DND-41 (cell line): ENCODE results near the gene TSPY9.
"Not testable (repeated sequence)": the region's sequence is repeated elsewhere in the genome, so short reads cannot be mapped to it uniquely, and the experiment has no call there.

Experiments used
- EZH2 ChIP-seq: IDR thresholded peaks from 3 replicates; pipeline ENCODE4 v1.6.1; 2012; ENCODE audit warnings: borderline replicate concordance, low read depth, mild to moderate bottlenecking, moderate library complexity, low read length, inconsistent platforms; ENCODE audit not compliant: severe bottlenecking
- TF ChIP-seq, protein P1 (sequence below): IDR thresholded peaks from 2 replicates; pipeline ENCODE4 v1.5.1; 2012; ENCODE audit warnings: borderline replicate concordance, low read length, moderate library complexity, mild to moderate bottlenecking; ENCODE audit not compliant: poor library complexity, severe bottlenecking; ENCODE audit errors: extremely low read depth

DNA sequence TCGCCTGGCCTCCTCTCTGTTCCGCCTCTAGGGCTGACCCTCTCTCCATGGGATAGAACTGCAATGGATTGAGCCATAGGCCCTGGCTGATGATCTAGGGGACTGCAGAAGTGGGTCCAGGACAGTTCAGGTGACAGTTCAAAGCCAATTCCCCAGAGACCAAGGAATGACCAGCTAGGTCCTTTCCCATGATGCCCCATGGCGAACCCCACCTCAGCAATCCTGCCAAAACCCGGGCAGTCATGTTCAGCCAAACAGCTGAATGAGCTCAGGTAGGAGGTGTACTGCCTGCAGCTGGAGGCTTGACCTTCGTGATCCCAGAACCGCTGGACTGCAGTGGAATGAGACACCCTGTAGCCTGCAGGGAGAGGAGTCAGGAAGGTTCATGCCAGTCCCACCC, 17.3 kb downstream of the TSPY9 start:
- TF ChIP-seq, protein P1, sequence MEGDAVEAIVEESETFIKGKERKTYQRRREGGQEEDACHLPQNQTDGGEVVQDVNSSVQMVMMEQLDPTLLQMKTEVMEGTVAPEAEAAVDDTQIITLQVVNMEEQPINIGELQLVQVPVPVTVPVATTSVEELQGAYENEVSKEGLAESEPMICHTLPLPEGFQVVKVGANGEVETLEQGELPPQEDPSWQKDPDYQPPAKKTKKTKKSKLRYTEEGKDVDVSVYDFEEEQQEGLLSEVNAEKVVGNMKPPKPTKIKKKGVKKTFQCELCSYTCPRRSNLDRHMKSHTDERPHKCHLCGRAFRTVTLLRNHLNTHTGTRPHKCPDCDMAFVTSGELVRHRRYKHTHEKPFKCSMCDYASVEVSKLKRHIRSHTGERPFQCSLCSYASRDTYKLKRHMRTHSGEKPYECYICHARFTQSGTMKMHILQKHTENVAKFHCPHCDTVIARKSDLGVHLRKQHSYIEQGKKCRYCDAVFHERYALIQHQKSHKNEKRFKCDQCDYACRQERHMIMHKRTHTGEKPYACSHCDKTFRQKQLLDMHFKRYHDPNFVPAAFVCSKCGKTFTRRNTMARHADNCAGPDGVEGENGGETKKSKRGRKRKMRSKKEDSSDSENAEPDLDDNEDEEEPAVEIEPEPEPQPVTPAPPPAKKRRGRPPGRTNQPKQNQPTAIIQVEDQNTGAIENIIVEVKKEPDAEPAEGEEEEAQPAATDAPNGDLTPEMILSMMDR, result not testable (repeated sequence)
- TF ChIP-seq EZH2, result not testable (repeated sequence)
